ENCODE data around the gene IFFO2.

GRCh38 chr1:18960821-18961220 lies 4.3 kb upstream of the IFFO2 start:
- TF ChIP-seq CTCF (IDR thresholded peaks at IDR 0.05; ENCODE audit: low read depth, low read length, poor library complexity, severe bottlenecking) (no peak), EZH2phosphoT487 (IDR thresholded peaks at IDR 0.05; ENCODE audit: borderline replicate concordance, low read length) (no peak)

Data from DOHH2 (cell line).